Testis (tissue), 3 donors: Measurements from ENCODE around the gene TRANK1. TPM values are rescaled to one million over a fixed set of nuclear protein-coding genes. Genes with fewer than 3 reads are reported as not detected.
A peak's percentile ranks its signal among the peaks of the same experiment; 100 is the strongest.

ENCODE experiments used
- DNase-seq: peaks from one replicate; pipeline ENCODE4 v3.0.0-alpha.2; 2019
- H3K27ac ChIP-seq, 2 donors: fragments of 200-600 bp; sonication (generic); one replicate each; pipeline ENCODE4 v1.5.1; 2019
- H3K27me3 ChIP-seq: fragments of 200-600 bp; sonication (generic); one replicate; pipeline ENCODE4 v1.5.1; 2019
- H3K36me3 ChIP-seq: fragments of 200-600 bp; sonication (generic); one replicate; pipeline ENCODE4 v1.5.1; 2017; ENCODE audit warnings: low read depth; ENCODE audit errors: missing control alignments
- H3K4me1 ChIP-seq: fragments of 200-600 bp; sonication (generic); one replicate; pipeline ENCODE4 v1.5.1; 2019
- H3K4me3 ChIP-seq, 2 donors: fragments of 200-600 bp; sonication (generic); one replicate each; pipeline ENCODE4 v1.5.1; 2017 to 2019
- H3K9me3 ChIP-seq: fragments of 200-600 bp; sonication (generic); one replicate; pipeline ENCODE4 v1.5.1; 2017
- CTCF ChIP-seq, 3 experiments: fragments of 450-650 bp in 2 of 3; fragments of 200-600 bp in 1 of 3; sonication (generic) in 1 of 3; IDR thresholded peaks; one replicate each; pipeline ENCODE4 v1.5.1; 2016 to 2019; ENCODE audit warnings: antibody characterized with exemption in 3 of 3, mild to moderate bottlenecking in 2 of 3, moderate library complexity in 1 of 3
- POLR2A ChIP-seq: fragments of 450-650 bp; IDR thresholded peaks from one replicate; pipeline ENCODE4 v1.6.1; 2017; ENCODE audit warnings: antibody characterized with exemption, mild to moderate bottlenecking, moderate library complexity
- WGBS, 2 donors: methylation state at CpG; one replicate each; pipeline ENCODE4 v1.1.5; 2018; 5-methylcytosine and 5-hydroxymethylcytosine counted together
- intact Hi-C: fragments of 100-400 bp; cut with DNase I; formaldehyde crosslinking; loops from one replicate; pipeline ENCODE4 v1.15.1; 2023; ENCODE audit warnings: low total_unique reads
- polyA plus RNA-seq: library from polyadenylated mRNA; stranded (reverse); fragments of 350-450 nt; fragmentation: Illumina TruSeq; extraction: RNeasy Lipid Tissue Mini Kit (QIAGEN cat#74804); gene quantifications from one replicate; pipeline ENCODE4 v1.2.3, GENCODE V29; 2014; ENCODE audit warnings: low read depth, low replicate concordance; ENCODE audit not compliant: insufficient read depth
- total RNA-seq, 2 donors: library from RNA; depleted of rRNA; stranded (reverse); fragments of >200 nt; gene quantifications; one replicate each; pipeline ENCODE4 v1.2.3, GENCODE V29; 2016

TRANK1 gene
- total and polyA plus RNA-seq, 3 donors from 2014 or later: 7.5 to 11.0 (median 7.6) TPM

- DNase-seq: no peak
- Histone ChIP-seq H3K27ac (no peak overlapping the region), H3K4me1 (no peaks in the 10 kb centered on the region), H3K4me3 (no peak overlapping the region), H3K36me3 (no peaks in the 10 kb centered on the region), H3K27me3 (no peaks in the 10 kb centered on the region), H3K9me3 (no peaks in the 10 kb centered on the region)
- intact Hi-C loops: no loop called here
- WGBS, 2 donors: 87 to 89% methylated on average over 3 of the region's 3 CpGs
- TF ChIP-seq POLR2A: no peak
- TF ChIP-seq CTCF (IDR thresholded peaks at IDR 0.05): no peak
Measured at GRCh38 chr3:36875397-36875796, 69.5 kb downstream of the TRANK1 start.

- no peak overlapping the region for H3K27ac ChIP-seq
- no peaks in the 10 kb centered on the region for H3K9me3 ChIP-seq
- intact Hi-C loops: no loop called here
- no peak for DNase-seq
- no peaks in the 10 kb centered on the region for H3K4me1 ChIP-seq
- no peaks in the 10 kb centered on the region for H3K36me3 ChIP-seq
- no peaks in the 10 kb centered on the region for H3K27me3 ChIP-seq
- no peak overlapping the region for H3K4me3 ChIP-seq
- no peak for TF ChIP-seq POLR2A
- TF ChIP-seq CTCF (IDR thresholded peaks at IDR 0.05): no peak
- WGBS, 2 donors: 91 to 94% methylated on average over 2 of the region's 2 CpGs
Measured at GRCh38 chr3:36874424-36874823, 70.4 kb downstream of the TRANK1 start.

- no peak for DNase-seq
- TF ChIP-seq POLR2A (no peak), CTCF (IDR thresholded peaks at IDR 0.05) (no peak)
- WGBS, 2 donors: 91 to 95% methylated on average over 2 of the region's 2 CpGs
- no peaks in the 10 kb centered on the region for H3K9me3 ChIP-seq
- no peaks in the 10 kb centered on the region for H3K27me3 ChIP-seq
- H3K4me1 ChIP-seq: no peaks in the 10 kb centered on the region
- no peak overlapping the region for H3K4me3 ChIP-seq
- H3K36me3 ChIP-seq: no peaks in the 10 kb centered on the region
- H3K27ac ChIP-seq: no peak overlapping the region
- intact Hi-C loops: no loop called here
Measured at GRCh38 chr3:36871379-36872126, 73.3 kb downstream of the TRANK1 start.

GRCh38 chr3:36868614-36869436, 76.0 kb downstream of the TRANK1 start:
- no peak overlapping the region for H3K4me3 ChIP-seq
- H3K27me3 ChIP-seq: no peaks in the 10 kb centered on the region
- H3K9me3 ChIP-seq: no peaks in the 10 kb centered on the region
- WGBS, 2 donors: 24 to 26% methylated on average over 2 of the region's 2 CpGs
- H3K4me1 ChIP-seq: no peaks in the 10 kb centered on the region
- H3K36me3 ChIP-seq: no peaks in the 10 kb centered on the region
- intact Hi-C loops: no loop called here
- TF ChIP-seq POLR2A (no peak), CTCF (IDR thresholded peaks at IDR 0.05) (peak; percentile 56 to 73 (median 72))
- no peak overlapping the region for H3K27ac ChIP-seq
- DNase-seq: peak; percentile 72
